NCI-H748 (cell line): ENCODE results near the gene GARIN5A.
A peak's percentile ranks its signal among the peaks of the same experiment; 100 is the strongest.
"Not testable (repeated sequence)": the region's sequence is repeated elsewhere in the genome, so short reads cannot be mapped to it uniquely, and the experiment has no call there.

Experiments
- DNase-seq: peaks from one replicate; lab custom pipeline; 2025; ENCODE audit not compliant: unreplicated experiment; lab: John Stamatoyannopoulos, UW

The GARIN5A gene

DNA sequence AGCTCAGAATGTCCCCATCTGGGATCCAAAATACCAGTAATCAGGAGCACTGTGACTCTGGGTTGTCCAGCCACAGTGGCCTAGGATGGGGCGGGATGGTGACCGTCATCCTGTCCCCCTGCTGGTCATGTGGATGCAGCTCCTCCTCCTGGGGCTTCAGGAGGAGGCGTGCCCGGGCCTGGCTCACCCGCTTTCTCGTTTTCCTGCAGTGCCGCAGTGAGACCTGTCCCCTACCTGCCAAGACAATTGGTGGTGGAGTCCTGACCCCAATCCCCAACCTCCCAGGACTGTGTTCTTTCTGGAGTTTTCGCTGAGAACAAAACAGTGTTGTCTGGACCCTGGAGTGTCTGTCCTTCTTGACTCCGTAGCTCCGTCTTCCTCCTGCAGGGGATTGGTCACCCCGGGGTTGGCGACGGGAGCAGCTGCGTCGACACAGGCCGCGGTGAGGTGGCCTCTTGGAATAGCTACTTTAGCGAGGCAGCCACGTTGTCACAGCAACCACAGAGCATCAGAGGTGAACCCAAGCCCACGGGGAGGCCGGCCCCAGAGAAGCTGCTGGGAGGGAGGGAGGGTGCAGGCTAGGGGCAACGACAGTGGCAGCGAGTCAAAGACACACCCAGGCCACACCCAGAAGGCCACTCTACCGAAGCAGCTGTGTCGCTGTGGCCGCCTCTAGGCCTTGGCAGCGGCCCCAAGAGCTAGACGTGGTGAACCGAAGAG is 10.5 kb downstream of the GARIN5A start:
- DNase-seq: peak; percentile 96

DNA sequence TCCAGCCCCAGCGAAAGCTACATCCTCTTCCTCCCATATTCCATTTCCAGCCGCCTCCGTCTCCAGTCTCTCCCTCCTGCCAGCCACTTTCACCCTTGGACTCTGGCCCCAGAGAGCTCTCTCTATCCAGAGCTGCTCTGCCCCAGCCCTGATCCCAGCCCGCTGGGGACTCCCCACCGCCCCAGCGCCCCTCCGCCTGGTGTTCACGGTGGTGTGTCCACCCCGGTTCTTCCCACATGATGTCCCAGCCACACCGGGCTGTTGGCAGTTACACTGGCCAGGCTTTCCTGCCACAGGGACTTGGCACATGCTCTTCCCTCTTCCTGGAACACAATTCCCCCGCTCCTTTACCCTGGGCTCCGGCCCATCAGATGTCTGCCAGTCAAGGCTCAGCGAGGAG is 11.6 kb downstream of the GARIN5A start:
- no peak for DNase-seq

DNA sequence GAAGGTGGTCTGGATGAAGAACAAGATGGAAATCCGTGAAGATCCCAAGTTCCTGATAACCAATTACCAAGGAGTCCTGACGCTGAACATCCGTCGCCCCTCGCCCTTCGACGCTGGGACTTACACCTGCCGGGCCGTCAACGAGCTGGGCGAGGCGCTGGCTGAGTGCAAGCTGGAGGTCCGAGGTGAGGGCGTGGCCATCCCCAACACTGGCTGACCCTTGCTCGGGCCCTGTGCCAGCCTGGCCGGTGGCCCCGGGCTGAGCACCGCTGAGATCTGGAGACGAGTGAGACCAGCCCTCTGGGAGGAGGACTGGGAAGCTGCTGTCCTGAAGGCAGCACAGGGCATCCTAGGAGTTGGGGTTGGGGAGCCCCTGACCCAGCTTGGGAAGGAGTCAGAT is 12.3 kb downstream of the GARIN5A start:
- DNase-seq: no peak

DNA sequence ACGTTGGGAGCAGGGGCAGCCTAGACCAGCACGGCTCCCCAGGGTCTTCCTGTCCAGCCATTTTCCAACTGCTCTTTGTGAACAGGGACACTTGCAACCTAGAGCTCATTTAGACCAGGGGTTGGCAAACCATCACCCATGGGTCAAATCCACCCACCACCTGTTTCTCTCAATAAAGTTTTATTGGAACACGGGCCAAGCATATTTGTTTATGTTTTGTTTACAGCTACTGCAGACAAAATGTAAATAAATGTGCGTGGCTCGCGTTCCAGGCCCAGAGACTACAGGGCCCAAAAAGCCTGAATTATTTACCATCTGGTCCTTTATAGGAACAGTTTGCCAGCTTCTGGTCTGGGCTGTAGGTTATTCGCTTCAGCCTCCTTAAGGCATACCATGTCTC is 13.7 kb downstream of the GARIN5A start:
- no peak for DNase-seq

DNA sequence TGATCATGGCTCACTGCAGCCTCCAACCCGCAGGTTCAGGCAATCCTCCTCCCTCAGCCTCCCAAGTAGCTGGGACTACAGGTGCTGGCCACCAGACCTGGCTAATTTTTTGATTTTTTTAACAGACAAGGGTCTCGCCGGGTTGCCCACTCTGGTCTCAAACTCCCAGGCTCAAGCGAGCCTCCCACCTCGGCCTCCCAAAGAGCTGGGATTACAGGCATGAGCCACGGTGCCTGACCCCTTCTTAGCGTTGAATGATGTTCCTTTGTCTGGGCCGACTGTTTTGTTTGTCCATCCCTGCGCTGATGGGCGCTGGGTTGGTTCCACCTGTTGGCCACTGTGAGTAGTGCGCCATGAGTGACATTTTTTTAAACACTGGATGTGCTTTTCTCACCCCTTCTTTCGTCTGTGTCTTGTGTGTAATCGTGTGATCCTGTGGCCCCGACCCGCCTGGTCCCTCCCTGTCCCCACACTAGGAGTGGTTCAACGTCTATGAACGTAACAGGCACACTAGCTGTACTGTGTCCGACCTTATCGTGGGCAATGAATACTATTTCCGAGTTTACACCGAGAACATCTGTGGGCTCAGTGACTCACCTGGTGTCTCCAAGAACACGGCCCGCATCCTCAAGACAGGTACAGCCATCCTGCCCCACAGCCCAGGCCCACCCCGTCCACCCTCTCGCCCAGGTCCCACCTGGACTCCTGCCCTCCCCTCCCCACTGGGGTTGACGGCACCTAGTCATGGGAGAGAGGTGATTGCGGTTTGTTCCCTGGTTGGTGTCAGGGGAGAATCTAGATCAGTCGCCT is 15.4 kb downstream of the GARIN5A start:
- DNase-seq: peak; percentile 85

DNA sequence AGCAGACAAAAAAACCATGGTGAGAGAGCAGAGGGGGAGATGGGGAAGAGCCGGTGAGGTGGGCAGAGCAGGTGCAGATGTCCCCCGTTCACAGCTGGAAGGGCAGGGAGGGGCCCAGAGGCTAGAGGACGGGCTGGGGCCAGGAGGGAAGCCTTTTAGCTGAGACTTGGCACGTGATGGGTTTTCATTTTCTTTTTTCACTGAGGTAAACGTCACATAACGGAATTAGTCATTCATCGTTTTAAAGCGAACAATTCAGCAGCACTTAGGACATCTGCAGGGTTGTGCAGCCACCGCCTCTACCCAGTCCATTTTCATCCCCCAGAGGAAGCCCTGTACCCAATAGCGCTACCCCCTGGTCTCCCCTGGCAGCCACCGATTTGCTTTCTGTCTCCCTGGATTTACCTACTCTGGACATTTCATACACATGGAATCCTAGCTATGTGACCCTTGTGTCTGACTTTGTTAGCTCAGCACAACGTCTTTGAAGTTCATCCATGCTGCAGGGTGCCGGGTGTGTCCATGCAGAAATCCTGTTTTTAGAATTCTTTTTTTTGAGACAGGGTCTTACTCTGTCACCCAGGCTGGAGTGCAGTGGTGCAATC is 16.4 kb downstream of the GARIN5A start:
- no peak for DNase-seq

DNA sequence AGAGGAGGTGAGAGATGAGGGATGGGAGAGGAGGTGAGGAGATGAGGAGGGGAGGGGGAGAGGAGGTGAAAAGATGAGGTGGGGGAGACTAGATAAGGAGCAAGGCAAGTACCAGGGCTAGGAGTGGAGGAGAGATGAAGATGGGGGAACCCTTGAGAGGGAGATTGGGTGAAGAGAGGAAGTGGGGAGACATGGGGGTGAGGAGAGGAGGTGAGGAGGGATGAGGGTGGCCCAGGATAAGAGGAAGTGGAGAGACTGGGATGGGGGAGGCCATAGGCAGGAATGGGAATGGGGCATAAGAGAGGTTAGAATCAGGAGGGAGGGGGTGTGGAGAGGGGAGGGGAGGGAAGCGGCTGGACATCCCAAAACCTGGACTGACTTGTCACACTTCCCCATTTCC is 17.0 kb downstream of the GARIN5A start:
- no peak for DNase-seq

DNA sequence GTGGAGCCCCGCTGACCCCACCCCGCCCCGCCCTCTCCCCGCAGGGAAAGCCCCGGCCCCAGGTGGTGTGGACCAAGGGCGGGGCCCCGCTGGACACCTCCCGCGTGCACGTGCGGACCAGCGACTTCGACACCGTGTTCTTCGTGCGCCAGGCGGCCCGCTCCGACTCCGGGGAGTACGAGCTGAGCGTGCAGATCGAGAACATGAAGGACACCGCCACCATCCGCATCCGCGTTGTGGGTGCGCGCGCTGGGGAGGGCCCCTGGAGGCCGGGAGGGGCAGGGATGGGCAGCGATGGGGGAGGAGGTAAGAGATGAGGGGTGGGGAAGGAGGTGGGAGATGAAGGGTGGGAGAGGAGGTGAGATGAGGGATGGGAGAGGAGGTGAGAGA is 17.6 kb downstream of the GARIN5A start:
- no peak for DNase-seq

DNA sequence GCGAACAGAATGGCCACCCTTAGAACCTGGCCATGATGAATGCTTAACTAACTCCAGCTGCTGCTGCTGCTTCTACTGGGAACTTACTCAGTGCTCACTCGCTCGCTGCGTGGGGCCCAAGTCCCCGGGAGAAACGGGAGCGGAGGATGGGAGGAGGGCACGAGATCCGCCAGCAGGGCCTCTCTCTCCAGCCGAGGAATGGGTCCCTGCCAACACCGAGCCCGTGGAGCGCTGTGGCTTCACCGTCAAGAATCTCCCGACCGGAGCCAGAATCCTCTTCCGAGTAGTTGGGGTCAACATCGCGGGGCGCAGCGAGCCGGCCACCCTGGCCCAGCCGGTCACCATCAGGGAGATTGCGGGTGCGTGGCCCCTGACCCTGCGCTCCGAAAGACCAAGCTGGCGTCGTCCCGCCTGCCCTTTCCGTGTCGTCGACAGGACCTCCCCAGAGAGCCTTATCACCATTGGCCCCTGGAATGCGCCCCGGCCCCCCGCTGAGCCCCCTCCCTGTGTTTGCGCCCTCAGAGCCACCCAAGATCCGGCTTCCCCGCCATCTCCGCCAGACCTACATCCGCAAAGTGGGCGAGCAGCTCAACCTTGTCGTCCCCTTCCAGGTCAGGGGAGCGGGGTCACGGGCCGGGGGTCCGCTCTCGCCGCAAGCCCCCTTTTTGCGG is 18.1 kb downstream of the GARIN5A start:
- DNase-seq: no peak

DNA sequence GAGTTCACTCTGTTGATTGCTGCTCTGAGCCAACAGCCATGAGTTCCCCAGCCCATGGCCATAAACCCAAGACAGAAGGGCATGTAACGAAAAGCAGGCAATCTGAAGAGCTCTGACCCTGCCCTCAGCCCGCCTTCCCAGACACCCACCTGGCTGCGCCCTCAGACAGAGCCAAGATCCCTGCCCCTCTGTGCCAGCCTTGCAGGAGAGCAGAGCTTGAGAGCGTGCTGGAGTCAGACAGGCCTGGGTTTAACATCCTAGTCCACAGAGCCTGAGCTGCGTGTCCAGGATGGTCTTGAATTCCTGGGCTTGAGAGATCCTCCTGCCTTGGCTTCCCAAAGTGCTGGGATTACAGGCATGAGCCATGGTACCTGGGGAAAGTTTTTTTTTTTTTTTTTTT is 19.3 kb downstream of the GARIN5A start:
- DNase-seq: no peak

DNA sequence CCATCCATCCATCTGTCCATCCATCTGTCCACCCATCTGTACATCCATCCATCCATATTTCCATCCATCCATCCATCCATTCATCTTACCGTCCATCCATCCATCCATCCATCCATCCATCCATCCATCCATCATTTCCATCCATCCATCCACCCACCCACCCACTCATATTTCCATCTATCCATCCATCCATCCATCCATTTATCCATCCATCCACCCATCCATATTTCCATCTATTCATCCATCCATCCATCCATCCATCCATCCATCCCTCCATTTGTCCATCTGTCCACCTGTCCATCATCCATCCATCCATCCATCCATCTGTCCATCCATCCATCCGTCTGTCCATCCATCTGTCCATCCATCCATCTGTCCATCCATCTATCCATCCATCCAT is 20.7 kb downstream of the GARIN5A start:
- DNase-seq: no peak

DNA sequence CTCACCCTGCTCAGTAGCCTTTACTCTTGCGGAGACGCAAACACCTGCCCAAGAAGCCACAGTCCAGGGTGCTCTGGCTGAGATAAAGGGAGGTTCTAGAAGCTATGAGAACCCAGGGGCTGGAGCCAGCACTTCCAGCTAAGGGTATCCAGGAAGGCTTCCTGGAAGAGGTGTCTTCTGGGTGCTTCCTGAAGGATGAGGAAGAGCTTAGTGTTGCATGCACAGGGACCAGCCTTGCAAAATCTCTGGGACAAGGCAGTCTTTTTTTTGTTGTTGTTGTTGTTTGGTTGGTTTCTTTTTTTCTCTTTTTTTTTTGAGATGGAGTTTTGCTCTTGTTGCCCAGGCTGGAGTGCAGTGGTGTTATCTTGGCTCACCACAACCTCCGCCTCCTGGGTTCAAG is 23.4 kb downstream of the GARIN5A start:
- no peak for DNase-seq

DNA sequence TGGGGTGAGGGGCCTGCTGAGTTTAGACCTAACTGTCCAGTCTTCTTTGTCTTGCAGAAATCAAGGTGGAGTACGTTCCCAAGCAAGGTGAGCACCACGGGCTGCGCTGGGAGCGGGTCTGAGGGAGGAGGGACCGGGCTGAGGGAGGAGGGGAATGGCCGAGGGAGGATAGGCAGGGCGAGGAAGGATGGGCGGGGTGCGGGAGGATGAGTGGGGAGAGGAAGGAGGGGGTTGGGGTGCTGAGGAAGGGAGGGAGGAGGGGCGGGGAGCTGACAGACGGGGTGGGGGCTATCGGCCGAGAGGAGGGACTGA is 25.5 kb downstream of the GARIN5A start:
- no peak for DNase-seq

DNA sequence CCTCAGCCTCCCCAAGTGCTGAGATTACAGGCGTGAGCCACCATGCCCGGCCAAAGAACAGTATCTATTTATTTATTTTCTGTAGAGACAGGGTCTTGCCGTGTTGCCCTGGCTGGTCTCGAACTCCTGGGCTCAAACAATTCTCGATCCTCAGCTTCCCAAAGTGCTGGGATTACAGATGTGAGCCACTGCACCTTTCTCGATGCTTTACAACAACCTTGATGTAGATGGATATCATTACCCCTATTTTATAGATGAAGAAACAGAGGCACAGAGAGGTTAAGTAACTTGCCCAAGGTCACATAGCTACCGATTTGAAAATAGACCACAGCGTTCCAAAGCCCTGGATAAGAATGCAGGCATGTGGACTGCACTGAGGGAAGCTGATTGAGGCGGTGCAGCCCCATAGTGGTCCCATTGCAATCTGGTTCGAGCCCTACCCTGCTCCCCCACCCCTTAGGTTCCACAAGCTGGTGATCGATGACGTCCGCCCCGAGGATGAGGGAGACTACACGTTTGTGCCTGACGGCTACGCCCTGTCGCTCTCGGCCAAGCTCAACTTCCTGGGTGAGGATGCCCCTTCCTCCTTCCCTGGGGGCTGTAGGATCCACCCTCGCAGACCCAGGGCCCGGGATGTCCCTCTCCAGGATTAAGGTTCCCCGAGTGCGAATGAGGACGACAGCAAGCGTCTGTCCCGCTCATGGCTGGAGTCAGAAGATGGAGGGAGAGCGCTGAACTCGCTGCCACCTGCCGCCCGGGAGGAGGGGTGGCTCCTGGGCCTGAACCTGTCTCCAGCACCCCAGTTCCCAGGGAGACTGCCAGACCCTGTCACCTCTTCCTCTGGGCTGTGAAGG is 26.1 kb downstream of the GARIN5A start:
- no peak for DNase-seq

DNA sequence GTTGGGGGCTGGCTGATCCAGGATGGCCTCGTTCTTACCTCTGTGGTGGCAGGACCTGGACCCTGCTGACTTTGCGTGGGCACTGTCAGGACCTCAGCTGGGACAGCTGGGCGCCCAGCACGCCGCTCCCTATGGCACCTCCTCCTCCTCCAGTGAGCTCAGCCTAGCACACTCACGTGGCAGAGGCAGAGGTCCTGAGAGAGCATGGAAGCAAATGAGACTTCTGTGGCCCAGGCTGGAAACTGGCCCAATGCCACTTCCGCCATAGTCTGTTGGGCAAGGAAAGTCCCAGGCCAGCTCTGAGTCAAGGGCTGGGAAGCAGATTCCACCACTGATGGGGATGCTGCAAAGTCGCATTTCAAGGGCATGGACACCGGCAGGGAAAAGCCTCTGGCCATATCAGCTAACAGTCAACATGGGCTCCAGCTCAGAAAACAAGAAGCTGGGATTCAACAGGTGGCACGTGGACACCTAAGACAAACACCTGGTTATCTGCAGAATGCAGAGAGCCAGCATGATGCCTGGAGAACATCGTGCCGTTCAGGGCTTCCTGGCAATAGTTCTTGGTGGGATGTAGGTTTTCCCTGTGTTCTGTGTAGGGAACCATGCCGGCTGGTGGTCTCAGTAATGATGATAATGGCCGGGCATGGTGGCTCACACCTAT is 27.3 kb downstream of the GARIN5A start:
- peak; percentile 27 for DNase-seq

DNA sequence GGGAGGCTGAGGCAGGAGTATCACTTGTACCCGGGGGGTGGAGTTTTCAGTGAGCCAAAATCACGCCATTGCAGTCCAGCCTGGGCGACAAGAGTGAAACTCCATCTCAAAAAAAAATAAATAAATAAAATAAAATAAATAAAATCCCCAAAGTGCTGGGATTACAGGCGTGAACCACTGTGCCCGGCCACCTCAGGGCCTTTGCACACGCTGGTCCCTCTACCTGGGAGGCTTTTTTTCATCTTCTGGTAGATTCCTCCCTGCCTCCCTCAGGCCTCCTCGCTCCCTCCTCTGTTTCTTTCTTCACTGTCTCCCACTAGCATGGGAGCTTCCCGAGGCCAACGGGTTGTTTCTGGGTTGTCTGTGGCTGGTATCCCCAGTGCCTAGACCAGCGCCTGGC is 28.9 kb downstream of the GARIN5A start:
- DNase-seq: no peak

DNA sequence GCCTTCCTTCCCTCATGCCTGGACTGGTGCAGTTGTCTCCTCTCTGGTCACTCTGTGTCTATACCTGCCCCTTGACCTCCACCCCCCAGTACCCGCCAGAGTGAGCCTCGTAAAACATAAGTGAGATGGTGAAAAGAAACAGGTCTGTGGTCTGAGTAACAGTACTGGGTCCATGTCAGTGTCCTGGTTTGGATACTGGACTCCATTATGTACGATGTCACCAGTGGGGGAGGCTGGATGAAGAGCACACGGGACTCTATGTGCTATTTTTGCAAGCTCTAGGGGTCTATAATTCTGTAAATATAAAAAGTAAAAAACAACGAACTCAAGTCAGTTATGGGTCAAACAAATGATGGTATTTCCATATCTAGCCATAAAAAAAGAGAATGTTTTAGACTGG is 29.6 kb downstream of the GARIN5A start:
- no peak for DNase-seq

DNA sequence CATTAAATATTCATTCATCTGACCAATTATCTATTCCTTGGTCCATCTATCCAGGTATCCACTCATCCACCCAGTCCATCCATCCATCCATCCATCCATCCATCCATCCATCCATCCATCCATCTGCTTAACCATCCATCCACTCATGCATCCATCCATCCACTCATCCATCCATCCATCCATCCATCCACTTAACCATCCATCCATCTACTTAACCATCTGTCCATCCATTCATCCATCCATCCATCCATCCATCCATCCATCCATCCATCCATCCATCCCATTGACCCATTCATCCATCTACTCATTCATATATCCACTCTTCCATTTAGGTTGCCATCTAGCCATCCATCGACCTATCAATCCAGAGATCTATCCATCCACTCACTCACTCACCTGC is 32.6 kb downstream of the GARIN5A start:
- DNase-seq: no peak

DNA sequence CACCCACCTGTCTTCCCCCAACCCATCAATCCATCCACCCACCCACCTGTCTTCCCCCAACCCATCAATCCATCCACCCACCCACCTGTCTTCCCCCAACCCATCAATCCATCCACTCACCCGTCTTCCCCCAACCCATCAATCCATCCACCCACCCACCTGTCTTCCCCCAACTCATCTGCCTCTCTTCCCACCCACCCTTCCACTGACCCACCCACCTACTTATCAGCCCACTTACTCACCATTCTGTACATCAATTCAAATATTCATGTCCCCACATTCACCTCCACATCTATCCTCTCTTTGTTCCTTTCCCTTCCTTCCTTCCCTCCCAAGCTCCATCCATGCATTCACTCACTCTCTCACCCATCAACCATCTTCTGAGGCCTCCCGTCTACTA is 37.5 kb downstream of the GARIN5A start:
- not testable (repeated sequence) for DNase-seq

DNA sequence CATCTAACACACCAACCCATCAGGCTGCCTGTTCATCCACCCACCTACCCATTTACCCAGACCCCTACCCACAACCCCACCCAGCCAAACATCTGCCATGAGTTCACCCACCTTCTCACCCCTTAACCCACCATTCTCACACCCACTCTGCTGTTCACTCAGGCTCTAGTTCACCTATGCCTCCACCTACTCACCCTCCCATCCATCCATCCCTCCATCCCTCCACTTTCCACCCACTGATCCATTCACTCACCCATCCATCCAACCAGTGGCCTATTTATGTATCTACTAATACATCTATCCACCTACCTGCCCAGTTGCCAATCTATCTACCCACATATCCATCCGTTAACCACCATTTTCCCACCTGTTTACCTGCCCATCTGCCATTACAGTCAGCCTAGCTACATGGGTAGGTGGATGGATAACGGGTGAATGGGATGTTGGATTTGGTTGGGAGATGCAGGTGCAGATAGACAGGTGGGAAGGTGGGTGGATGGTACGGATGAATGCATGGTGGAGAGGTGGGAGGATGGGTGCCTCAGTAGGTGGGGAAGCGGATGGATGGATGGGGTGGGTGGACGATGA is 38.7 kb downstream of the GARIN5A start:
- DNase-seq: no peak
